Hepatocyte (in vitro differentiated cells): ENCODE measurements around the gene PTPN14. TPM values are rescaled to one million over a fixed set of nuclear protein-coding genes. Genes with fewer than 3 reads are reported as not detected.
"Not testable (repeated sequence)": the region's sequence is repeated elsewhere in the genome, so short reads cannot be mapped to it uniquely, and the experiment has no call there.

Source experiments
- DNase-seq: peaks from one replicate; pipeline ENCODE4 v3.0.0-alpha.2; 2016; ENCODE audit warnings: low spot score
- H2AFZ ChIP-seq: fragments of 200-600 bp; sonication (generic); 2 replicates; pipeline ENCODE4 v1.6.0; 2016; ENCODE audit warnings: antibody characterized with exemption, mild to moderate bottlenecking
- H3K27ac ChIP-seq: fragments of 200-600 bp; sonication (generic); 2 replicates; pipeline ENCODE4 v1.5.1; 2016; ENCODE audit warnings: mild to moderate bottlenecking
- H3K27me3 ChIP-seq: fragments of 200-600 bp; sonication (generic); 2 replicates; pipeline ENCODE4 v1.6.1; 2016
- H3K36me3 ChIP-seq: fragments of 200-600 bp; sonication (generic); replicated peaks from 2 replicates; pipeline ENCODE4 v1.5.1; 2016; ENCODE audit warnings: low read depth; ENCODE audit not compliant: insufficient read depth
- H3K4me1 ChIP-seq: fragments of 200-600 bp; sonication (generic); 2 replicates; pipeline ENCODE4 v1.5.1; 2016; ENCODE audit warnings: mild to moderate bottlenecking, moderate library complexity; ENCODE audit not compliant: insufficient read depth
- H3K4me2 ChIP-seq: fragments of 200-600 bp; sonication (generic); 2 replicates; pipeline ENCODE4 v1.6.0; 2016
- H3K4me3 ChIP-seq: fragments of 200-600 bp; sonication (generic); 2 replicates; pipeline ENCODE4 v1.5.1; 2016; ENCODE audit warnings: mild to moderate bottlenecking
- H3K79me2 ChIP-seq: fragments of 200-600 bp; sonication (generic); 2 replicates; pipeline ENCODE4 v1.6.0; 2017; ENCODE audit warnings: mild to moderate bottlenecking
- H3K9me2 ChIP-seq: fragments of 200-600 bp; sonication (generic); replicated peaks from 2 replicates; pipeline ENCODE4 v1.6.0; 2017; ENCODE audit warnings: mild to moderate bottlenecking; ENCODE audit not compliant: insufficient read depth
- H3K9me3 ChIP-seq: fragments of 200-600 bp; sonication (generic); 2 replicates; pipeline ENCODE4 v1.5.1; 2016; ENCODE audit warnings: low read depth, mild to moderate bottlenecking
- H4K20me1 ChIP-seq: fragments of 200-600 bp; sonication (generic); 2 replicates; pipeline ENCODE4 v1.6.0; 2016; ENCODE audit warnings: mild to moderate bottlenecking; ENCODE audit not compliant: insufficient read depth, poor library complexity, severe bottlenecking
- EZH2 ChIP-seq: fragments of 200-600 bp; sonication (generic); IDR thresholded peaks from 2 replicates; pipeline ENCODE4 v1.6.1; 2016; ENCODE audit warnings: antibody characterized with exemption, mild to moderate bottlenecking, borderline replicate concordance
- EZH2phosphoT487 ChIP-seq: fragments of 200-600 bp; sonication (generic); IDR thresholded peaks from one replicate; pipeline ENCODE4 v1.6.1; 2018; ENCODE audit warnings: antibody characterized with exemption, mild to moderate bottlenecking, low read depth, moderate library complexity; ENCODE audit not compliant: unreplicated experiment, severe bottlenecking
- WGBS: methylation state at CpG from one replicate; pipeline ENCODE4 v1.1.6; 2016; ENCODE audit warnings: low lambda C conversion rate; ENCODE audit errors: missing lambda C conversion rate; 5-methylcytosine and 5-hydroxymethylcytosine counted together
- polyA plus RNA-seq: library from polyadenylated mRNA; unstranded; fragments of >200 nt; fragmentation: Nextera tagmentation; extraction: Ambion mirVana; gene quantifications from 2 replicates; pipeline ENCODE4 v1.2.1, GENCODE V29; 2016
- total RNA-seq: library from RNA; depleted of rRNA; stranded (reverse); fragments of >200 nt; gene quantifications from 2 replicates; pipeline ENCODE4 v1.2.3, GENCODE V29; 2014
- TF ChIP-seq, protein P1 (sequence below): fragments of 200-600 bp; sonication (generic); IDR thresholded peaks from 2 replicates; pipeline ENCODE4 v1.5.1; 2016; ENCODE audit warnings: antibody characterized with exemption, mild to moderate bottlenecking; ENCODE audit not compliant: poor library complexity

The PTPN14 gene
- total and polyA plus RNA-seq, 2 experiments from 2014 or later = 9.5 to 21.7 TPM

DNA sequence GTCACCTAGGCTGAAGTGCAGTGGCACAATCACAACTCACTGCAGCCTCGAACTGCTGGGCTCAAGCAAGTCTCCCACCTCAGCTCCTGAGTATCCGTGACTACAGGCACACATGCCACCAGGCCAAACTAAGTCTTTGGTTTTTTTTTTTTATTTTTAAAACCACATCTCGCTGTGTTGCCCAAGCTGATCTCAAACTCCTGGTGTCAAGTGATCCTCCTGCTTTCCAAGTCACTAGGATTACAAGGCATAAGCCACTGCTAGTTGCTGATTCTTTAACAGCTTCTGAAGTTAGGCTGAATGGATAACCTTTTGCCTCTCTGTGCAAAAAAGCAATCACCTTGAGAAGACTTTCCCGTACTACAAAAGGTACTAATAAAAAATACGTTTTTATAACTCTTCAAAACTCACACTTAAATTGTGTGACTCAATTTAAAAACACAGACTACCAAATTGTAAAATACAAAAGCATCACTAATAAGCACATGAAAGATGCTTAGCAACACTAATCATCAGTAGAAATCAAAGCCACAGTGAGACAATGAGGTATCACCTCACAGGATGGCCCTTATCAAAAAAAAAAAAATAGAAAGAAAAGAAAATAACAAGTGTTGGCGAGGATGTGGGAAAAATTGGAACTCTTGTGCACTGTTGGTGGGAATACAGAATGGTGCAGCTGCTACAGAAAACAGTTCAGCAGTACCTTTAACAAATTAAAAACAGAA is 40.3 kb downstream of the PTPN14 start:
- no peak for DNase-seq
- Histone ChIP-seq H3K4me2 (no peak overlapping the region), H3K4me3 (no peak overlapping the region), H3K36me3 (no peaks in the 10 kb centered on the region), H3K27me3 (no peaks in the 10 kb centered on the region), H4K20me1 (peaks cover 3% of the 10 kb centered on the region), H3K4me1 (peaks cover 27% of the 10 kb centered on the region), H2AFZ (no peak overlapping the region), H3K9me2 (no peaks in the 10 kb centered on the region), H3K79me2 (peaks cover 86% of the 10 kb centered on the region), H3K27ac (no peak overlapping the region), H3K9me3 (no peaks in the 10 kb centered on the region)
- TF ChIP-seq EZH2 = no peak
- no peak for TF ChIP-seq EZH2phosphoT487
- TF ChIP-seq, protein P1, sequence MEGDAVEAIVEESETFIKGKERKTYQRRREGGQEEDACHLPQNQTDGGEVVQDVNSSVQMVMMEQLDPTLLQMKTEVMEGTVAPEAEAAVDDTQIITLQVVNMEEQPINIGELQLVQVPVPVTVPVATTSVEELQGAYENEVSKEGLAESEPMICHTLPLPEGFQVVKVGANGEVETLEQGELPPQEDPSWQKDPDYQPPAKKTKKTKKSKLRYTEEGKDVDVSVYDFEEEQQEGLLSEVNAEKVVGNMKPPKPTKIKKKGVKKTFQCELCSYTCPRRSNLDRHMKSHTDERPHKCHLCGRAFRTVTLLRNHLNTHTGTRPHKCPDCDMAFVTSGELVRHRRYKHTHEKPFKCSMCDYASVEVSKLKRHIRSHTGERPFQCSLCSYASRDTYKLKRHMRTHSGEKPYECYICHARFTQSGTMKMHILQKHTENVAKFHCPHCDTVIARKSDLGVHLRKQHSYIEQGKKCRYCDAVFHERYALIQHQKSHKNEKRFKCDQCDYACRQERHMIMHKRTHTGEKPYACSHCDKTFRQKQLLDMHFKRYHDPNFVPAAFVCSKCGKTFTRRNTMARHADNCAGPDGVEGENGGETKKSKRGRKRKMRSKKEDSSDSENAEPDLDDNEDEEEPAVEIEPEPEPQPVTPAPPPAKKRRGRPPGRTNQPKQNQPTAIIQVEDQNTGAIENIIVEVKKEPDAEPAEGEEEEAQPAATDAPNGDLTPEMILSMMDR = no peak
- WGBS = 96% methylated on average over 6 of the region's 6 CpGs

DNA sequence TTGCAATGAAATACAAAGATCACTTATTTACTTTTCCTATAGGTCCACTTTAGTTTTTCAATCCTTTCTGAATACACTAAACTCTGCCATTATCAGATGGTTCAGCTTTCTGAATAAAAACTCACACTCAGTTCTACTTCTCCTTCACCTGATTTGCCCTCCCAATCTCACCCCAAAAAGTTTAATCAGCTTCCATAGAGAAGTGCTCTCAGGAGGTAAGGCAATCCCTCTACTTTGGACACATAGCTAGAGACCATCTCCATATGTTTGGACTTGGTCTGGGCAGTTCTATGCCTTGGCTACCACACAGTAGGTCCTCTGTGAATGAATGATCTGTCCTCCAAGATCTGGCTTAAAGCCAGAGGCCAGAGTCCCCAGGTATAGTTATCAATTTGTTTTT is 40.9 kb downstream of the PTPN14 start:
- peaks cover 21% of the 10 kb centered on the region for H3K4me1 ChIP-seq
- peaks cover 88% of the 10 kb centered on the region for H3K79me2 ChIP-seq
- peaks cover 3% of the 10 kb centered on the region for H4K20me1 ChIP-seq
- no peaks in the 10 kb centered on the region for H3K27me3 ChIP-seq
- H3K4me2 ChIP-seq = no peak overlapping the region
- H3K36me3 ChIP-seq = no peaks in the 10 kb centered on the region
- TF ChIP-seq EZH2 (no peak), EZH2phosphoT487 (no peak)
- TF ChIP-seq, protein P1 = no peak
- no peaks in the 10 kb centered on the region for H3K9me3 ChIP-seq
- DNase-seq = no peak
- H3K27ac ChIP-seq = no peak overlapping the region
- H3K4me3 ChIP-seq = no peak overlapping the region
- no peak overlapping the region for H2AFZ ChIP-seq
- no peaks in the 10 kb centered on the region for H3K9me2 ChIP-seq

DNA sequence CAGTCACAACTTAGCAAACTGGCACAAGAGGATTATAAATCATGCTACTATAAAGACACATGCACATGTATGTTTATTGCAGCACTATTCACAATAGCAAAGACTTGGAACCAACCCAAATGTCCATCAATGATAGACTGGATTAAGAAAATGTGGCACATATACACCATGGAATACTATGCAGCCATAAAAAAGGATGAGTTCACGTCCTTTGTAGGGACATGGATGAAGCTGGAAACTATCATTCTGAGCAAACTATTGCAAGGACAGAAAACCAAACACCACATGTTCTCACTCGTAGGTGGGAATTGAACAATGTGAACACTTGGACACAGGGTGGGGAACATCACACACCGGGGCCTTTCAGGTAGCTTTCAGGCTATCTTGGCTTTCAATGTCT is 41.8 kb downstream of the PTPN14 start:
- H3K4me2 ChIP-seq, H3K9me2 ChIP-seq, H3K36me3 ChIP-seq, DNase-seq, H3K27me3 ChIP-seq, H2AFZ ChIP-seq, H3K9me3 ChIP-seq, H4K20me1 ChIP-seq, H3K27ac ChIP-seq, H3K4me3 ChIP-seq: not testable (repeated sequence)
- 92% methylated on average over 3 of the region's 3 CpGs for WGBS
- Histone ChIP-seq H3K79me2 (peaks cover 86% of the 10 kb centered on the region), H3K4me1 (peaks cover 16% of the 10 kb centered on the region)

DNA sequence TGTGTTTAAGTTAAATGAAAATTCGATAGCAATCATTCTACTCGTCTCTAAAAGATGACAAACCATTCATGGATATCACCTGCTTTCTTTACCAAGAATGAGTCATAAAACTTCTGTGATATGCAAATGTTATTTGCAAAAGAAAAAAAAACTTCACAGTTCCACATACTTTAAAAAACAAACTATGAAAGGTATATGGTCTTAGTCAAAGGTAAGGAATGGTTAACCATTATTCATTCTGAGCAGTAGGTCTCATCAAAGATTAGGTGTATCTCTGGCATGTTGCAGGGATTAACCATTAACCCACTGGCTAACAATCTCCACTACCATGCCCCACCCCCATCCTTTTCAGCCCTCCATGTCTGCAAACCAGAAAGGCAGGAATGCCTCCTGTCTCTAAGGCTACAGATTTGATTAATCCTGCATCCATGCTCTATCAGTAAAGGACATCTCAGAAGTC is 44.4 kb downstream of the PTPN14 start:
- peak; percentile 77 for DNase-seq
- H4K20me1 ChIP-seq = no peaks in the 10 kb centered on the region
- H3K4me1 ChIP-seq = peaks cover 7% of the 10 kb centered on the region
- no peaks in the 10 kb centered on the region for H3K27me3 ChIP-seq
- peak overlapping the region; percentile 63 for H3K4me2 ChIP-seq
- no peak overlapping the region for H3K4me3 ChIP-seq
- H3K79me2 ChIP-seq = peaks cover 85% of the 10 kb centered on the region
- no peaks in the 10 kb centered on the region for H3K9me2 ChIP-seq
- 34% methylated on average over 2 of the region's 2 CpGs for WGBS
- TF ChIP-seq, protein P1 = no peak
- TF ChIP-seq EZH2 (no peak), EZH2phosphoT487 (no peak)
- no peak overlapping the region for H2AFZ ChIP-seq
- H3K36me3 ChIP-seq = no peaks in the 10 kb centered on the region
- H3K9me3 ChIP-seq = no peaks in the 10 kb centered on the region
- peak overlapping the region; percentile 49 for H3K27ac ChIP-seq
